ENCODE measurements around the gene ERC2.

GRCh38 chr3:55735976-55736375, 732.3 kb downstream of the ERC2 start:
- TF ChIP-seq CTCF (IDR thresholded peaks at IDR 0.05; ENCODE audit: insufficient read depth, low read depth, low read length) = no peak
- no peak for TF ChIP-seq EZH2 (IDR thresholded peaks at IDR 0.05; ENCODE audit: insufficient read depth, low read length)

Measured in astrocyte (in vitro differentiated cells and primary cell).